Right renal cortex interstitium (tissue), 3 donors: ENCODE measurements around the gene CPEB4. TPM values are rescaled to one million over a fixed set of nuclear protein-coding genes. Genes with fewer than 3 reads are reported as not detected.

Experiments
- polyA plus RNA-seq, 3 donors: library from polyadenylated mRNA; unstranded; fragments of 120-200 nt; gene quantifications; one replicate each; pipeline ENCODE4 v1.2.1, GENCODE V29; 2013; ENCODE audit not compliant: insufficient read length in 3 of 3

The CPEB4 gene
- polyA plus RNA-seq, 3 donors: 35.2 to 41.7 (median 37.3) TPM

Other genes starting within 250 kb of the CPEB4 start
- gene C5orf47, start 100.8 kb downstream of the CPEB4 start, polyA plus RNA-seq: under 1 TPM in 2 of 3 donors, not detected in 1; 0.12 to 0.19 TPM
- gene NSG2, start 157.4 kb downstream of the CPEB4 start, polyA plus RNA-seq: under 1 TPM; 0.17 to 0.25 (median 0.17) TPM